Neuronal stem cell (in vitro differentiated cells): ENCODE data around the gene MCC.

ENCODE experiments used
- DNase-seq: peaks from one replicate; pipeline ENCODE4 v3.0.0-alpha.2; 2013; ENCODE audit warnings: low spot score
- H2AFZ ChIP-seq: one replicate; pipeline ENCODE4 v1.6.1; 2013; ENCODE audit warnings: mild to moderate bottlenecking, low read length, inconsistent platforms
- H2AK5ac ChIP-seq: 2 replicates; pipeline ENCODE4 v1.6.1; 2013; ENCODE audit warnings: low read depth, mild to moderate bottlenecking, inconsistent platforms, low read length, moderate library complexity, mixed read lengths
- H2BK120ac ChIP-seq: 2 replicates; pipeline ENCODE4 v1.6.1; 2013; ENCODE audit warnings: low read depth, mild to moderate bottlenecking, inconsistent platforms, low read length, moderate library complexity, mixed read lengths
- H2BK12ac ChIP-seq: one replicate; pipeline ENCODE4 v1.6.1; 2013; ENCODE audit warnings: low read length, inconsistent platforms
- H2BK15ac ChIP-seq: 2 replicates; pipeline ENCODE4 v1.6.1; 2013; ENCODE audit warnings: mild to moderate bottlenecking, low read length, inconsistent platforms, mixed read lengths
- H2BK5ac ChIP-seq: one replicate; pipeline ENCODE4 v1.6.1; 2013; ENCODE audit warnings: inconsistent platforms, mild to moderate bottlenecking, low read length, moderate library complexity
- H3K14ac ChIP-seq: one replicate; pipeline ENCODE4 v1.6.1; 2013; ENCODE audit warnings: low read length, inconsistent platforms
- H3K18ac ChIP-seq: 2 replicates; pipeline ENCODE4 v1.6.1; 2013; ENCODE audit warnings: low read length, inconsistent platforms
- H3K23ac ChIP-seq: 2 replicates; pipeline ENCODE4 v1.6.1; 2013; ENCODE audit warnings: low read depth, mild to moderate bottlenecking, mixed read lengths, low read length, inconsistent platforms; ENCODE audit not compliant: poor library complexity
- H3K27ac ChIP-seq: replicated peaks from 3 replicates; pipeline ENCODE4 v1.5.1; 2013; ENCODE audit warnings: low read length, inconsistent platforms
- H3K27me3 ChIP-seq, 3 experiments: 2 replicates each; pipeline ENCODE4 v1.6.1; 2013; ENCODE audit warnings: low read length in 3 of 3, mild to moderate bottlenecking in 2 of 3, inconsistent platforms in 1 of 3, low read depth in 1 of 3, mixed read lengths in 1 of 3, moderate library complexity in 1 of 3; ENCODE audit not compliant: control insufficient read depth in 3 of 3, insufficient read depth in 3 of 3
- H3K36me3 ChIP-seq, 2 donors: replicated peaks in 1 of 2; 2 replicates each; pipeline ENCODE4 v1.6.1; 2013; ENCODE audit warnings: low read length in 2 of 2; ENCODE audit not compliant: control insufficient read depth in 2 of 2, insufficient read depth in 2 of 2
- H3K4ac ChIP-seq: 2 replicates; pipeline ENCODE4 v1.6.1; 2013; ENCODE audit warnings: inconsistent platforms, mild to moderate bottlenecking, low read length, moderate library complexity
- H3K4me1 ChIP-seq, 2 donors: 1 replicate in 1 of 2; 2 replicates in 1 of 2; pipeline ENCODE4 v1.6.1; 2013; ENCODE audit warnings: low read length in 2 of 2, low read depth in 1 of 2; ENCODE audit not compliant: control insufficient read depth in 2 of 2, insufficient read depth in 1 of 2
- H3K4me2 ChIP-seq: one replicate; pipeline ENCODE4 v1.6.1; 2013; ENCODE audit warnings: mild to moderate bottlenecking, low read length, inconsistent platforms; ENCODE audit not compliant: insufficient read depth, poor library complexity, severe bottlenecking
- H3K4me3 ChIP-seq, 2 donors: 2 replicates each; pipeline ENCODE4 v1.5.1; 2013; ENCODE audit warnings: low read length in 2 of 2, mild to moderate bottlenecking in 2 of 2, inconsistent platforms in 1 of 2, moderate library complexity in 1 of 2
- H3K79me1 ChIP-seq: one replicate; pipeline ENCODE4 v1.6.1; 2013; ENCODE audit warnings: low read depth, mild to moderate bottlenecking, inconsistent platforms, low read length, moderate library complexity
- H3K9ac ChIP-seq: one replicate; pipeline ENCODE4 v1.6.1; 2013; ENCODE audit warnings: mild to moderate bottlenecking, low read depth, low read length, inconsistent platforms; ENCODE audit not compliant: poor library complexity
- H3K9me3 ChIP-seq, 2 donors: replicated peaks in 1 of 2; 2 replicates each; pipeline versions ENCODE3 to v1.6.1; 2013; ENCODE audit warnings: low read length in 2 of 2, mild to moderate bottlenecking in 2 of 2, inconsistent platforms in 1 of 2, low read depth in 1 of 2, mixed read lengths in 1 of 2, moderate library complexity in 1 of 2; ENCODE audit not compliant: control insufficient read depth in 2 of 2, insufficient read depth in 1 of 2
- H4K8ac ChIP-seq: one replicate; pipeline ENCODE4 v1.6.1; 2013; ENCODE audit warnings: low read depth, mild to moderate bottlenecking, inconsistent platforms, low read length, moderate library complexity
- H4K91ac ChIP-seq: one replicate; pipeline ENCODE4 v1.6.1; 2013; ENCODE audit warnings: low read length, low read depth, mild to moderate bottlenecking, inconsistent platforms; ENCODE audit not compliant: poor library complexity
- WGBS, 2 donors: extraction: QIAGEN DNeasy Blood & Tissue Kit; methylation state at CpG; one replicate each; pipeline ENCODE4 v1.1.7; 2013; ENCODE audit warnings: missing lambda C conversion rate in 2 of 2, mixed read lengths in 1 of 2; ENCODE audit not compliant: insufficient read length in 2 of 2, insufficient replicate concordance in 1 of 2; ENCODE audit errors: extremely low coverage in 2 of 2; 5-methylcytosine and 5-hydroxymethylcytosine counted together

MCC gene

DNA sequence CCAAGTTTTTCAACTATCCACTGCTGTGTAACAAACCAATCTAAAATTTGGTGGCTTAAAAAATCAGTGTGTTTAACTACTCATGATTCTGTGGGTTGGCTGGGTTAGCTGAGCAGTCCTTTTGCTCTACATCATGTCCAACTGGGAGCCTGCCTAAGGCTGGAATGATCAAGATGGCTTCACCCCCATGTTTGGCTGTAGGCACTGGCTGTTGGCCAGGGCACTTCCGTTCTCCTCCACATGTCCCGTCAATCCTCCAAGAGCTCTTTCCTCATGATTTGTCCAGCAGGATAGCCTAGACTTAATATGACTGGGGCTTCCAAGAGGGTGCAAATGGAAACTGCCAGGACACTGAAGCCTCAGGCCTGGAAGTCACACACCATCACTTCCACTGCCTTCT, 36.5 kb downstream of the MCC start:
- WGBS, 2 donors: no CpG with 5 or more reads among the region's 2 CpGs
- H3K4ac ChIP-seq: no peak overlapping the region

DNA sequence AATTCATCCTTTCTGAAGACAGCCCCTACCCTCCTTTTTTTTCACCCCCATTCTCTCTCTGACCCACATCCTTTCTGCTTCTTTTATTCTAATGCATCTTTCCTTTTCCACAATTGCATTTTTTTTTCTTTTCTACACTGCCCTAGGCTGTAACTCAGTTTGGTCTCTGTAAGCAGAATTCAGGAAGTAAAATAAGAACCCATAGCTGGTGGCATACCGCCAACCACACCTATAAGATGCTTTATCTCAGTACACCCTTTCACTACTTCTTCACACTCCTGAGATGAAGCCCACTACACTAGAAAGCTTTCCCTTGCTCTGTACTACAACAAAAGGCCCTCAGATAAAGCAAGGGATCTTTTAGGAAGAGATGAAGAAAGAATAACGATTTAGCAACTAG, 37.3 kb downstream of the MCC start:
- H2BK15ac ChIP-seq: no peak overlapping the region
- H3K18ac ChIP-seq: no peak overlapping the region
- H3K4me2 ChIP-seq: no peak overlapping the region
- no peak overlapping the region for H2AK5ac ChIP-seq
- no peak overlapping the region for H4K8ac ChIP-seq
- no peaks in the 10 kb centered on the region for H3K27me3 ChIP-seq
- no peak overlapping the region for H3K9ac ChIP-seq
- no peak overlapping the region for H2BK12ac ChIP-seq
- no peaks in the 10 kb centered on the region for H3K36me3 ChIP-seq
- no peak overlapping the region for H2BK120ac ChIP-seq
- no peak overlapping the region for H3K23ac ChIP-seq
- no peak overlapping the region for H3K4ac ChIP-seq
- no CpG with 5 or more reads among the region's 2 CpGs for WGBS, 2 donors
- H3K14ac ChIP-seq: no peak overlapping the region
- no peak overlapping the region for H2AFZ ChIP-seq
- H2BK5ac ChIP-seq: no peak overlapping the region
- no peak overlapping the region for H3K4me3 ChIP-seq
- no peaks in the 10 kb centered on the region for H3K4me1 ChIP-seq
- H3K27ac ChIP-seq: no peak overlapping the region
- no peak overlapping the region for H4K91ac ChIP-seq
- H3K79me1 ChIP-seq: no peaks in the 10 kb centered on the region
- DNase-seq: no peak
- no peaks in the 10 kb centered on the region for H3K9me3 ChIP-seq

More for the DNA sequence above, 36.5 kb downstream of the MCC start:
- H3K23ac ChIP-seq: no peak overlapping the region
- H3K9me3 ChIP-seq: no peaks in the 10 kb centered on the region
- no peak overlapping the region for H3K14ac ChIP-seq
- no peak overlapping the region for H3K4me3 ChIP-seq
- no peak overlapping the region for H2BK5ac ChIP-seq
- no peak overlapping the region for H2BK12ac ChIP-seq
- DNase-seq: no peak
- H3K18ac ChIP-seq: no peak overlapping the region
- no peak overlapping the region for H2AK5ac ChIP-seq
- H2AFZ ChIP-seq: no peak overlapping the region
- H4K91ac ChIP-seq: no peak overlapping the region
- H3K79me1 ChIP-seq: no peaks in the 10 kb centered on the region
- no peak overlapping the region for H4K8ac ChIP-seq
- H3K4me2 ChIP-seq: no peak overlapping the region
- no peaks in the 10 kb centered on the region for H3K27me3 ChIP-seq
- H3K27ac ChIP-seq: no peak overlapping the region
- H3K4me1 ChIP-seq: no peaks in the 10 kb centered on the region
- no peaks in the 10 kb centered on the region for H3K36me3 ChIP-seq
- no peak overlapping the region for H3K9ac ChIP-seq
- no peak overlapping the region for H2BK15ac ChIP-seq
- H2BK120ac ChIP-seq: no peak overlapping the region

DNA sequence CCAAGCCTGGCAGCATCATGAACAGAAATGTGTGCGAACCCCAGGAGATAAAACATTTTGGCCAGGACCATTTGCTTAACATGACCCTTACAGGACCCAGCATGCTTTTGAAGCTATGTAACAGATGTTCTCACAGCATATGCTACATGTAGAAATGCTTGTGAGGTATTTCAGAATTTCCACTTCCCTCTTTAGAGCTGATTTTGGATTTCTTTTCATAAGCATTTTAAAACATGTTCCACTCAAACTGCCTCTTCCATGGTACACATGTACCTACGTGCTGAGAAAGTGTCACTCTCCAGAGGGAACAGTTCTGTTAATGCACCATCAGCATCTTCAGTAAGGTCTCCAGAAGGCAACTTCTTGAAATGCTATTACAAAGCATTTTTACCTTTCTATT, 37.8 kb downstream of the MCC start:
- no peaks in the 10 kb centered on the region for H3K27me3 ChIP-seq
- WGBS, 2 donors: no CpG with 5 or more reads among the region's 2 CpGs
- no peak overlapping the region for H3K9ac ChIP-seq

DNA sequence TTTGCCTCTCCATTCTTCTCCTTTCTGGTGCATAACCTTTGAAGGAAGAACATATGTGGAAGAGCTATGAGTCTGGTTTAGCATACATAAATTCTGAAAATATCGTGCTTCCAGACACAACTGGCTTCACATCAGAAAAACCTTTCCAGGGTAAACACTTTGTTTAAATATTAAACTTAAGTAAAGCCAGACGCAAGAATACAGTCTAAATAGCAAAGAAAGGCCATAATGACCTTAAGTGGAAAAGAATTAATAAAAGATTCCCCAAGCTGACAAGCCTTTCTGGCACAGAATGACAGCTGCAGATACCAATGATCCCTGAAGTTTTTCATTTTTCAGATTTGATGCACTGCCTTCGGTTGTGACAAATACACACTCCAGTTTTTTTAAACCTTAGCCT, 40.0 kb downstream of the MCC start:
- no peaks in the 10 kb centered on the region for H3K36me3 ChIP-seq
- H2BK5ac ChIP-seq: no peak overlapping the region
- H2AFZ ChIP-seq: no peak overlapping the region
- H4K91ac ChIP-seq: no peak overlapping the region
- no peak overlapping the region for H2BK120ac ChIP-seq
- H3K18ac ChIP-seq: no peak overlapping the region
- no peak overlapping the region for H3K14ac ChIP-seq
- no peak overlapping the region for H3K23ac ChIP-seq
- H2AK5ac ChIP-seq: no peak overlapping the region
- no peaks in the 10 kb centered on the region for H3K27me3 ChIP-seq
- no CpG with 5 or more reads among the region's 3 CpGs for WGBS, 2 donors
- no peaks in the 10 kb centered on the region for H3K4me1 ChIP-seq
- no peak overlapping the region for H3K4me3 ChIP-seq
- H3K9me3 ChIP-seq: no peaks in the 10 kb centered on the region
- H2BK15ac ChIP-seq: no peak overlapping the region
- H4K8ac ChIP-seq: no peak overlapping the region
- no peak overlapping the region for H3K27ac ChIP-seq
- H3K4ac ChIP-seq: no peak overlapping the region
- DNase-seq: no peak
- H3K9ac ChIP-seq: no peak overlapping the region
- H2BK12ac ChIP-seq: no peak overlapping the region
- H3K79me1 ChIP-seq: no peaks in the 10 kb centered on the region
- no peak overlapping the region for H3K4me2 ChIP-seq

More for the DNA sequence above, 37.8 kb downstream of the MCC start:
- H3K36me3 ChIP-seq: no peaks in the 10 kb centered on the region
- H3K4me1 ChIP-seq: no peaks in the 10 kb centered on the region
- H2AFZ ChIP-seq: no peak overlapping the region
- no peak overlapping the region for H2BK5ac ChIP-seq
- H2AK5ac ChIP-seq: no peak overlapping the region
- no peak overlapping the region for H2BK15ac ChIP-seq
- H3K23ac ChIP-seq: no peak overlapping the region
- no peak overlapping the region for H3K4me2 ChIP-seq
- H3K14ac ChIP-seq: no peak overlapping the region
- no peaks in the 10 kb centered on the region for H3K79me1 ChIP-seq
- no peak overlapping the region for H4K8ac ChIP-seq
- no peak overlapping the region for H3K4ac ChIP-seq
- no peak overlapping the region for H3K4me3 ChIP-seq
- no peak overlapping the region for H3K27ac ChIP-seq
- no peaks in the 10 kb centered on the region for H3K9me3 ChIP-seq
- no peak overlapping the region for H2BK120ac ChIP-seq
- no peak overlapping the region for H2BK12ac ChIP-seq
- no peak for DNase-seq
- no peak overlapping the region for H3K18ac ChIP-seq
- no peak overlapping the region for H4K91ac ChIP-seq
